HepG2 (cell line): Measurements from ENCODE around the gene MAPK9. TPM values are rescaled to one million over a fixed set of nuclear protein-coding genes. Genes with fewer than 3 reads are reported as not detected.

ENCODE experiments used
- ATAC-seq: fragments of 200-7000 bp; cut with Tn5 transposase; 3 replicates; pipeline ENCODE4 v1.9.1; 2020; ENCODE audit warnings: mild to moderate bottlenecking, moderate library complexity
- Bru-seq: library from RNA; stranded (reverse); fragments of 400-500 nt; gene quantifications from one replicate; lab custom pipeline; 2021; lab: Mats Ljungman, UMichigan
- BruChase-seq, 2 experiments: library from RNA; stranded (reverse); fragments of 400-500 nt; gene quantifications; one replicate each; lab custom pipeline; 2021; lab: Mats Ljungman, UMichigan
- BruUV-seq: library from RNA; stranded (reverse); fragments of 400-500 nt; replicated peaks from 2 replicates; lab custom pipeline; 2021; lab: Mats Ljungman, UMichigan
- CTCF ChIA-PET: fragments of 300-600 bp; formaldehyde crosslinking; extraction: SDS; loops from one replicate; lab custom pipeline; 2021; ENCODE audit warnings: low total read pairs, inconsistent platforms, low intra/inter-chr PET ratio; lab: Yijun Ruan, JAX
- POLR2A ChIA-PET: fragments of 350-600 bp; sonication (Branson Sonifier 250); formaldehyde crosslinking; loops from one replicate; lab custom pipeline; 2020; ENCODE audit warnings: antibody characterized with exemption, inconsistent platforms; lab: Yijun Ruan, JAX
- DNase-seq: peaks from one replicate; pipeline ENCODE4 v3.0.0-alpha.2; 2015; ENCODE audit warnings: low spot score
- FAIRE-seq: peaks from 3 replicates; lab custom pipeline; 2011; peaks lifted over from hg19 to GRCh38; lab: Jason Lieb, UNC
- H2AFZ ChIP-seq: one replicate; pipeline ENCODE4 v1.6.1; 2011; ENCODE audit warnings: low read length, inconsistent platforms
- H3K27ac ChIP-seq: fragments of 300-600 bp; 3 replicates; pipeline ENCODE4 v1.8.0; 2011; ENCODE audit warnings: mixed run types, mild to moderate bottlenecking, mixed read lengths, low read length, inconsistent platforms; ENCODE audit not compliant: insufficient read depth; ENCODE audit errors: extremely low read length
- H3K27me3 ChIP-seq, 2 experiments: fragments of 200-600 bp in 1 of 2; 2 replicates in 1 of 2; 3 replicates in 1 of 2; pipeline versions ENCODE4 v1.6.0 to v1.8.0; 2011; ENCODE audit warnings: low read length in 2 of 2, mild to moderate bottlenecking in 2 of 2, moderate library complexity in 2 of 2, inconsistent platforms in 1 of 2; ENCODE audit not compliant: insufficient read depth in 2 of 2, control insufficient read depth in 1 of 2
- H3K36me3 ChIP-seq, 2 experiments: fragments of 200-600 bp in 1 of 2; replicated peaks in 1 of 2; 2 replicates in 1 of 2; 3 replicates in 1 of 2; pipeline versions ENCODE4 v1.5.1 to v1.8.0; 2011; ENCODE audit warnings: low read length in 2 of 2, inconsistent platforms in 1 of 2; ENCODE audit not compliant: insufficient read depth in 2 of 2, control insufficient read depth in 1 of 2
- H3K4me1 ChIP-seq: 2 replicates; pipeline ENCODE4 v1.5.1; 2012; ENCODE audit warnings: low read length, inconsistent platforms; ENCODE audit not compliant: insufficient read depth
- H3K4me2 ChIP-seq: 2 replicates; pipeline ENCODE4 v1.6.0; 2011; ENCODE audit warnings: low read depth, low read length, inconsistent platforms
- H3K4me3 ChIP-seq, 3 experiments: fragments of 200-600 bp in 1 of 3; sonication (generic), shearing (Covaris generic) in 1 of 3; replicated peaks in 1 of 3; 2 replicates each; pipeline ENCODE4 v1.5.1; 2011 to 2016; ENCODE audit warnings: low read length in 3 of 3, inconsistent platforms in 2 of 3, low read depth in 2 of 3, mild to moderate bottlenecking in 2 of 3, control low read depth in 1 of 3, mixed read lengths in 1 of 3; ENCODE audit not compliant: insufficient read depth in 1 of 3
- H3K79me2 ChIP-seq: one replicate; pipeline ENCODE4 v1.6.1; 2011; ENCODE audit warnings: low read length, inconsistent platforms; ENCODE audit not compliant: insufficient read depth
- H3K9ac ChIP-seq: 2 replicates; pipeline ENCODE4 v1.6.0; 2011; ENCODE audit warnings: mild to moderate bottlenecking, low read depth, low read length, inconsistent platforms; ENCODE audit not compliant: insufficient read depth
- H3K9me3 ChIP-seq: 2 replicates; pipeline ENCODE4 v1.5.1; 2012; ENCODE audit warnings: mild to moderate bottlenecking, low read length
- H4K20me1 ChIP-seq: 2 replicates; pipeline ENCODE4 v1.6.0; 2011; ENCODE audit warnings: inconsistent platforms, mild to moderate bottlenecking, low read length, moderate library complexity; ENCODE audit not compliant: insufficient read depth
- MLLT10 ChIP-seq: sonication (generic); formaldehyde crosslinking; IDR thresholded peaks from 2 replicates; pipeline ENCODE4 v1.4.0; 2020; ENCODE audit warnings: missing genetic modification reagents
- RBFOX2 ChIP-seq: fragments of 200-400 bp; formaldehyde crosslinking; IDR thresholded peaks from 2 replicates; pipeline ENCODE4 v1.6.1; 2017; ENCODE audit warnings: low read depth, mild to moderate bottlenecking, low read length
- SMAD1 ChIP-seq: sonication (generic); formaldehyde crosslinking; IDR thresholded peaks from 2 replicates; pipeline ENCODE4 v1.4.0; 2020; ENCODE audit warnings: missing genetic modification reagents, low read depth, mild to moderate bottlenecking, borderline replicate concordance
- SP5 ChIP-seq: IDR thresholded peaks from 2 replicates; pipeline ENCODE4 v1.6.1; 2016; ENCODE audit warnings: low read depth, borderline replicate concordance
- YY1 ChIP-seq: IDR thresholded peaks from 2 replicates; pipeline ENCODE4 v1.6.1; 2011; ENCODE audit warnings: low read length, low read depth, moderate library complexity, mild to moderate bottlenecking; ENCODE audit not compliant: insufficient read depth, insufficient replicate concordance
- ZNF10 ChIP-seq: sonication (generic); formaldehyde crosslinking; IDR thresholded peaks from 2 replicates; pipeline ENCODE4 v1.4.0; 2020; ENCODE audit warnings: mild to moderate bottlenecking, low read depth, missing genetic modification reagents, borderline replicate concordance
- ZNF101 ChIP-seq: sonication (generic); formaldehyde crosslinking; IDR thresholded peaks from 2 replicates; pipeline ENCODE4 v1.4.0; 2020; ENCODE audit warnings: mild to moderate bottlenecking, low read depth, missing genetic modification reagents, borderline replicate concordance
- ZNF234 ChIP-seq: sonication (generic); formaldehyde crosslinking; conservative IDR thresholded peaks from 2 replicates; pipeline ENCODE4 v1.5.1; 2020; ENCODE audit warnings: mild to moderate bottlenecking, missing genetic modification reagents
- ZNF430 ChIP-seq: sonication (generic); formaldehyde crosslinking; IDR thresholded peaks from 2 replicates; pipeline ENCODE4 v1.9.0; 2021; ENCODE audit warnings: mild to moderate bottlenecking, missing genetic modification reagents
- ZNF543 ChIP-seq: sonication (generic); formaldehyde crosslinking; IDR thresholded peaks from 2 replicates; pipeline ENCODE4 v1.4.0; 2020; ENCODE audit warnings: mild to moderate bottlenecking, missing genetic modification reagents
- ZNF558 ChIP-seq: sonication (generic); formaldehyde crosslinking; IDR thresholded peaks from 2 replicates; pipeline ENCODE4 v1.9.0; 2022; ENCODE audit warnings: mild to moderate bottlenecking, missing genetic modification reagents, borderline replicate concordance
- ZNF639 ChIP-seq: conservative IDR thresholded peaks from 2 replicates; pipeline ENCODE4 v1.6.1; 2018; ENCODE audit warnings: missing genetic modification reagents
- ZNF704 ChIP-seq: sonication (generic); formaldehyde crosslinking; IDR thresholded peaks from 2 replicates; pipeline ENCODE4 v1.8.1; 2023; ENCODE audit warnings: mild to moderate bottlenecking, inconsistent platforms, moderate library complexity, missing genetic modification reagents, borderline replicate concordance
- ZSCAN31 ChIP-seq: sonication (generic); formaldehyde crosslinking; IDR thresholded peaks from 2 replicates; pipeline ENCODE4 v1.5.0; 2020; ENCODE audit warnings: low read depth, mild to moderate bottlenecking, missing genetic modification reagents
- WGBS: methylation state at CpG from one replicate; pipeline ENCODE4 v1.1.6; 2017; ENCODE audit warnings: low lambda C conversion rate; 5-methylcytosine and 5-hydroxymethylcytosine counted together
- in situ Hi-C: cut with HindIII; loops from 2 replicates; pipeline ENCODE4 v1.10.0; 2017; ENCODE audit warnings: low pct_unique_long_range_greater_than_20kb; ENCODE audit not compliant: extremely low pct_ligation_motif_present
- intact Hi-C: fragments of 100-400 bp; cut with micrococcal nuclease; formaldehyde crosslinking; loops from one replicate; pipeline ENCODE4 v1.10.0; 2022; ENCODE audit not compliant: unreplicated experiment
- long read RNA-seq, 2 experiments: library from RNA in 1 of 2; library from polyadenylated mRNA in 1 of 2; stranded (forward) in 1 of 2; unstranded in 1 of 2; transcript quantifications; one replicate each; pipeline ENCODE4 v2.0.0, GENCODE V29; 2019 to 2022
- polyA minus RNA-seq, 3 experiments: library from RNA; depleted of rRNA, polyadenylated mRNA; stranded (reverse); fragments of >200 nt; gene quantifications; 2 replicates each; pipeline ENCODE4 v1.2.3, GENCODE V29; 2011; ENCODE audit warnings: low replicate concordance in 1 of 3
- polyA plus RNA-seq, 8 experiments: library from polyadenylated mRNA; depleted of rRNA in 3 of 8; stranded (reverse) in 7 of 8; unstranded in 1 of 8; fragments of >200 nt; fragmentation: Illumina TruSeq in 4 of 8; extraction: Trizol in 4 of 8; gene quantifications; 2 replicates each; pipeline versions ENCODE4 v1.2.1 to v1.2.3, GENCODE V29; 2011 to 2016; ENCODE audit warnings: low read depth in 4 of 8, missing spikeins in 1 of 8, mixed read lengths in 1 of 8; ENCODE audit not compliant: insufficient read depth in 1 of 8
- total RNA-seq, 5 experiments: library from RNA; depleted of rRNA; stranded (reverse); fragments of >200 nt; fragmentation: Illumina TruSeq; extraction: Trizol; gene quantifications; 2 replicates each; pipeline ENCODE4 v1.2.3, GENCODE V29; 2016; ENCODE audit warnings: low read depth in 1 of 5

The MAPK9 gene
- 30.1 and 30.7 TPM in 2 replicates for total RNA-seq (2016; rRNA removed; fragmentation: Illumina TruSeq; extraction: Trizol)
- total RNA-seq (2016; cell fraction: cytosol; rRNA removed; fragmentation: Illumina TruSeq; extraction: Trizol; ENCODE audit: low read depth) = 62.8 and 71.5 TPM in 2 replicates
- 24.2 and 24.5 TPM in 2 replicates for total RNA-seq (2016; cell fraction: insoluble cytoplasmic fraction; rRNA removed; fragmentation: Illumina TruSeq; extraction: Trizol)
- 67.1 and 68.4 TPM in 2 replicates for total RNA-seq (2016; cell fraction: membrane; rRNA removed; fragmentation: Illumina TruSeq; extraction: Trizol)
- total RNA-seq (2016; cell fraction: nucleus; rRNA removed; fragmentation: Illumina TruSeq; extraction: Trizol) = 22.3 and 23.2 TPM in 2 replicates
- polyA plus RNA-seq (2011; rRNA removed) = 37.5 and 56.1 TPM in 2 replicates
- polyA plus RNA-seq (2011; cell fraction: cytosol; rRNA removed) = 23.0 and 31.2 TPM in 2 replicates
- 14.2 and 14.5 TPM in 2 replicates for polyA plus RNA-seq (2011; cell fraction: nucleus; rRNA removed)
- polyA plus RNA-seq (2012) = 22.2 and 23.4 TPM in 2 replicates
- polyA plus RNA-seq (2016; cell fraction: cytosol; fragmentation: Illumina TruSeq; extraction: Trizol; ENCODE audit: low read depth) = 53.0 and 57.8 TPM in 2 replicates
- polyA plus RNA-seq (2016; cell fraction: insoluble cytoplasmic fraction; fragmentation: Illumina TruSeq; extraction: Trizol; ENCODE audit: low read depth) = 50.6 and 57.0 TPM in 2 replicates
- polyA plus RNA-seq (2016; cell fraction: membrane; fragmentation: Illumina TruSeq; extraction: Trizol; ENCODE audit: low read depth) = 82.1 and 83.4 TPM in 2 replicates
- 52.9 and 54.2 TPM in 2 replicates for polyA plus RNA-seq (2016; cell fraction: nucleus; fragmentation: Illumina TruSeq; extraction: Trizol; ENCODE audit: insufficient read depth, low read depth)
- polyA minus RNA-seq (2011; rRNA and poly(A)+ RNA removed; ENCODE audit: low replicate concordance) = 51.3 and 98.7 TPM in 2 replicates
- polyA minus RNA-seq (2011; cell fraction: cytosol; rRNA and poly(A)+ RNA removed) = 21.4 and 22.1 TPM in 2 replicates
- polyA minus RNA-seq (2011; cell fraction: nucleus; rRNA and poly(A)+ RNA removed) = 25.0 and 26.0 TPM in 2 replicates
- percentile 68 among the genes with signal in this experiment for Bru-seq, nascent RNA
- BruChase-seq, experiment 1, labeled RNA remaining after a 6-hour chase = percentile 73 among the genes with signal in this experiment
- BruChase-seq, experiment 2, labeled RNA remaining after a 2-hour chase = percentile 77 among the genes with signal in this experiment
- long read RNA-seq, experiment 1, partial matches to known transcripts = 1 of 5 reads
- long read RNA-seq, experiment 1, other reads (novel, unspliced or antisense) = 4 of 5 reads
- long read RNA-seq, experiment 2, full-length matches to known transcripts = 12 of 54 reads
- long read RNA-seq, experiment 2, partial matches to known transcripts = 8 of 54 reads
- long read RNA-seq, experiment 2, other reads (novel, unspliced or antisense) = 34 of 54 reads

GRCh38 chr5:180291943-180292831 lies at the start of gene MAPK9:
TSS of gene MAPK9 (minus strand) at chr5:180292083. CDS start at chr5:180280561, 11,522 bp downstream.
- no TSS peak for BruUV-seq
- no peaks in the 10 kb centered on the region for H3K36me3 ChIP-seq
- no peak for FAIRE-seq
- peak; percentile 62 for DNase-seq
- intact Hi-C loops = loop anchor here (10.0 kb wide), 2 partner anchors 87 to 183 kb away; partner anchors contain the start of gene RASGEF1C
- H3K4me2 ChIP-seq = peak within 1 kb of the TSS; percentile 93
- H2AFZ ChIP-seq = no peak within 1 kb of the TSS
- ATAC-seq = peak; percentile 83
- peak within 1 kb of the TSS; percentile 87 for H3K27ac ChIP-seq
- ChIA-PET POLR2A (interaction anchor here (0.6 to 2.3 kb wide), 4 partner anchors 8 to 23 kb away, joined by 3 to 12 read pairs (median 7); no protein-coding TSS in a partner anchor), CTCF (interaction anchor here (1.1 to 3.2 kb wide), 4 partner anchors 23 to 178 kb away, joined by 3 to 65 read pairs (median 16); no protein-coding TSS in a partner anchor)
- peak within 1 kb of the TSS; percentile 85 to 94 (median 91) for H3K4me3 ChIP-seq
- H3K9me3 ChIP-seq = no peaks in the 10 kb centered on the region
- H4K20me1 ChIP-seq = peaks cover 11% of the 10 kb centered on the region
- in situ Hi-C loops = loop anchor here (5.0 to 10.0 kb wide), 2 partner anchors 35 to 183 kb away; no protein-coding TSS in a partner anchor
- H3K27me3 ChIP-seq = no peaks in the 10 kb centered on the region
- WGBS = 0% methylated on average over 3 of the region's 122 CpGs
- H3K79me2 ChIP-seq = peaks cover 26% of the 10 kb centered on the region
- H3K4me1 ChIP-seq = peaks cover 60% of the 10 kb centered on the region
- H3K9ac ChIP-seq = peak within 1 kb of the TSS; percentile 84
- TF ChIP-seq ZNF558 (CRISPR knock-in tag) = peak; percentile 47; the same call in 1 of the 2 replicates
- no peak for TF ChIP-seq ZNF704 (CRISPR knock-in tag)
- peak; percentile 69; the same call in 1 of the 2 replicates for TF ChIP-seq SMAD1 (CRISPR knock-in tag)
- TF ChIP-seq YY1 = peak; percentile 58
- TF ChIP-seq ZSCAN31 (CRISPR knock-in tag) = peak; percentile 65
- TF ChIP-seq ZNF543 (CRISPR knock-in tag) = no peak; the same call in 1 of the 2 replicates
- TF ChIP-seq ZNF430 = peak; percentile 50; the same call in 1 of the 2 replicates
- TF ChIP-seq MLLT10 (CRISPR knock-in tag) = no peak
- peak; percentile 94 for TF ChIP-seq ZNF234
- no peak for TF ChIP-seq ZNF10 (CRISPR knock-in tag)
- TF ChIP-seq SP5 = no peak
- TF ChIP-seq ZNF639 (CRISPR knock-in tag) = peak; percentile 63; the same call in 1 of the 2 replicates
- no peak for TF ChIP-seq ZNF101 (CRISPR knock-in tag)
- TF ChIP-seq RBFOX2 = peak; percentile 76
